ENCODE data around the gene PCSK5.

Gene PCSK5

GRCh38 chr9:76003041-76003440 lies 112.6 kb downstream of the PCSK5 start:
- DNase-seq (ENCODE audit: low read depth in 1 of 2, low spot score in 1 of 2): no peak

- DNase-seq (ENCODE audit: low read depth in 1 of 2, low spot score in 1 of 2): no peak
Observed at GRCh38 chr9:76004526-76004925, 114.1 kb downstream of the PCSK5 start.

- DNase-seq (ENCODE audit: low read depth in 1 of 2, low spot score in 1 of 2): no peak
Observed at GRCh38 chr9:76007935-76008334, 117.5 kb downstream of the PCSK5 start.

GRCh38 chr9:76013809-76014208 lies 123.3 kb downstream of the PCSK5 start:
- no peak for DNase-seq (ENCODE audit: low read depth in 1 of 2, low spot score in 1 of 2)

- no peak for DNase-seq (ENCODE audit: low read depth in 1 of 2, low spot score in 1 of 2)
Observed at GRCh38 chr9:76018235-76018634, 127.8 kb downstream of the PCSK5 start.

GRCh38 chr9:76018761-76019160 lies 128.3 kb downstream of the PCSK5 start:
- no peak for DNase-seq (ENCODE audit: low read depth in 1 of 2, low spot score in 1 of 2)

GRCh38 chr9:76020652-76021051 lies 130.2 kb downstream of the PCSK5 start:
- DNase-seq (ENCODE audit: low read depth in 1 of 2, low spot score in 1 of 2): no peak

GRCh38 chr9:76022317-76022716 lies 131.8 kb downstream of the PCSK5 start:
- no peak for DNase-seq (ENCODE audit: low read depth in 1 of 2, low spot score in 1 of 2)

- no peak for DNase-seq (ENCODE audit: low read depth in 1 of 2, low spot score in 1 of 2)
Observed at GRCh38 chr9:76023715-76024195, 133.3 kb downstream of the PCSK5 start.

GRCh38 chr9:76025286-76025685 lies 134.8 kb downstream of the PCSK5 start:
- DNase-seq (ENCODE audit: low read depth in 1 of 2, low spot score in 1 of 2): no peak

- DNase-seq (ENCODE audit: low read depth in 1 of 2, low spot score in 1 of 2): no peak
Observed at GRCh38 chr9:76026796-76027195, 136.3 kb downstream of the PCSK5 start.

GRCh38 chr9:76027416-76027815 lies 136.9 kb downstream of the PCSK5 start:
- no peak for DNase-seq (ENCODE audit: low read depth in 1 of 2, low spot score in 1 of 2)

GRCh38 chr9:76027861-76028260 lies 137.4 kb downstream of the PCSK5 start:
- no peak for DNase-seq (ENCODE audit: low read depth in 1 of 2, low spot score in 1 of 2)

- DNase-seq (ENCODE audit: low read depth in 1 of 2, low spot score in 1 of 2): no peak
Observed at GRCh38 chr9:76032038-76032796, 141.7 kb downstream of the PCSK5 start.

GRCh38 chr9:76032797-76033373 lies 142.4 kb downstream of the PCSK5 start:
- no peak for DNase-seq (ENCODE audit: low read depth in 1 of 2, low spot score in 1 of 2)

GRCh38 chr9:76034049-76034448 lies 143.6 kb downstream of the PCSK5 start:
- no peak for DNase-seq (ENCODE audit: low read depth in 1 of 2, low spot score in 1 of 2)

- DNase-seq (ENCODE audit: low read depth in 1 of 2, low spot score in 1 of 2): no peak
Observed at GRCh38 chr9:76036762-76037161, 146.3 kb downstream of the PCSK5 start.

- no peak for DNase-seq (ENCODE audit: low read depth in 1 of 2, low spot score in 1 of 2)
Observed at GRCh38 chr9:76037587-76038225, 147.2 kb downstream of the PCSK5 start.

- DNase-seq (ENCODE audit: low read depth in 1 of 2, low spot score in 1 of 2): no peak
Observed at GRCh38 chr9:76038431-76038830, 148.0 kb downstream of the PCSK5 start.

- no peak for DNase-seq (ENCODE audit: low read depth in 1 of 2, low spot score in 1 of 2)
Observed at GRCh38 chr9:76044266-76044819, 153.9 kb downstream of the PCSK5 start.

- no peak for DNase-seq (ENCODE audit: low read depth in 1 of 2, low spot score in 1 of 2)
Observed at GRCh38 chr9:76045221-76045620, 154.7 kb downstream of the PCSK5 start.

GRCh38 chr9:76049341-76049740 lies 158.9 kb downstream of the PCSK5 start:
- no peak for DNase-seq (ENCODE audit: low read depth in 1 of 2, low spot score in 1 of 2)
